Heart right ventricle (tissue), 16 donors: ENCODE results near the gene NPHP4. TPM values are rescaled to one million over a fixed set of nuclear protein-coding genes. Genes with fewer than 3 reads are reported as not detected.

Experiments used
- ATAC-seq, 8 donors: fragments of 200-7000 bp; cut with Tn5 transposase; one replicate each; pipeline ENCODE4 v1.9.1; 2020; ENCODE audit warnings: mild to moderate bottlenecking in 8 of 8, moderate library complexity in 8 of 8, moderate number of reproducible peaks in 1 of 8
- DNase-seq, 2 donors: peaks; one replicate each; pipeline ENCODE4 v3.0.0-alpha.2; 2020
- H3K27ac ChIP-seq, 10 donors: fragments of 200-600 bp; sonication (generic) in 2 of 10; one replicate each; pipeline versions ENCODE4 v1.5.0 to v1.8.0; 2020 to 2022; ENCODE audit warnings: mild to moderate bottlenecking in 3 of 10
- H3K27me3 ChIP-seq, 7 donors: fragments of 200-600 bp; one replicate each; pipeline ENCODE4 v1.8.0; 2021 to 2022; ENCODE audit warnings: mild to moderate bottlenecking in 2 of 7
- H3K36me3 ChIP-seq, 9 donors: fragments of 200-600 bp; sonication (generic) in 1 of 9; one replicate each; pipeline versions ENCODE4 v1.5.0 to v1.8.0; 2020 to 2022; ENCODE audit warnings: mild to moderate bottlenecking in 2 of 9
- H3K4me1 ChIP-seq, 9 donors: fragments of 200-600 bp; sonication (generic) in 1 of 9; one replicate each; pipeline versions ENCODE4 v1.5.0 to v1.8.0; 2020 to 2022; ENCODE audit warnings: mild to moderate bottlenecking in 4 of 9
- H3K4me3 ChIP-seq, 10 donors: fragments of 200-600 bp; sonication (generic) in 2 of 10; one replicate each; pipeline versions ENCODE4 v1.5.0 to v1.8.0; 2020 to 2022; ENCODE audit warnings: mild to moderate bottlenecking in 7 of 10, moderate library complexity in 2 of 10
- H3K9me3 ChIP-seq, 11 donors: fragments of 200-600 bp in 10 of 11; sonication (generic) in 2 of 11; one replicate each; pipeline versions ENCODE4 v1.5.0 to v1.8.0; 2013 to 2022; ENCODE audit warnings: mild to moderate bottlenecking in 2 of 11, control low read depth in 1 of 11, moderate library complexity in 1 of 11
- CTCF ChIP-seq, 9 donors: fragments of 200-600 bp; sonication (generic) in 2 of 9; IDR thresholded peaks; one replicate each; pipeline versions ENCODE4 v1.5.0 to v1.8.0; 2021 to 2022; ENCODE audit warnings: antibody characterized with exemption in 9 of 9, mild to moderate bottlenecking in 5 of 9, moderate library complexity in 1 of 9
- whole genome bisulfite sequencing, 2 donors: extraction: QIAGEN DNeasy Blood & Tissue Kit; methylation state at CpG; one replicate each; pipeline ENCODE4 v1.1.7; 2013; ENCODE audit warnings: inconsistent platforms in 1 of 2; 5-methylcytosine and 5-hydroxymethylcytosine counted together
- intact Hi-C, 10 donors: fragments of 100-400 bp; cut with DNase I; formaldehyde crosslinking; loops; one replicate each; pipeline versions ENCODE4 v1.11.1 to v1.14.2; 2022
- polyA plus RNA-seq, 2 donors: library from polyadenylated mRNA; stranded (reverse); fragments of 200-250 nt; gene quantifications; one replicate each; pipeline ENCODE4 v1.2.3, GENCODE V29; 2013
- total RNA-seq, 10 donors: library from RNA; stranded (reverse); fragmentation: NEBNext Ultra II Directional in 3 of 10; extraction: Animal tissue kit (Norgen Biotek cat#: 25700) in 3 of 10; gene quantifications; one replicate each; pipeline versions ENCODE4 v1.2.1 to v1.2.4, GENCODE V29; 2021 to 2023
- donor health status: Arrhythmogenic right ventricular cardiomyopathy.
- donor health status: ischemic (EF 13 %, LVEDD 7.1; RV severe dilation, severe dysfunction).
- donor health status: healthy with polysubstance abuse.
- donor health status: DM: no; HTN: yes; CAD: no.
- donor health status: DM: no; HTN: no; CAD: no.
- donor health status: ischemic (EF 25% LVEDD 6.9; RV normal size, moderate dysfunction).
- donor health status: ischemic (EF 25% LVEDD 5.7; RV mildly dilated, moderate dysfunction).
- donor health status: healthy.
- donor health status: DM: yes; HTN: yes; CAD: no.
- donor health status: Ischemic cardiomyopathy.
- donor health status: ischemic (EF 35%, LVEDD 5.7; RV mildly dilated, moderate dysfunction).
- donor health status: nonischemic (EF 11% LVEDD 7.7; RV severe dilation, severe dysfunction).
- donor health status: DM: yes; HTN: yes; CAD: no.
- donor health status: PGD.
- donor health status: ischemic (EF 29% LVEDD 5.4; RV normal size, mild dysfunction).
- donor health status: nonischemic (EF 23%, LVEDD 6.1; RV moderate dilation, normal function).

NPHP4 gene
- total and polyA plus RNA-seq, 12 donors, result 2.4 to 5.7 (median 3.3) TPM

GRCh38 chr1:5839161-5839880 lies 152.9 kb downstream of the NPHP4 start:
- ATAC-seq (no peak), DNase-seq (no peak)
- TF ChIP-seq CTCF (IDR thresholded peaks at IDR 0.05), result no peak
- 82 to 83% methylated on average over 6 of the region's 6 CpGs for WGBS, 2 donors
- Histone ChIP-seq H3K27ac (no peak overlapping the region), H3K4me3 (no peak overlapping the region), H3K36me3 (no peaks in the 10 kb centered on the region), H3K9me3 (no peaks in the 10 kb centered on the region), H3K4me1 (no peaks in the 10 kb centered on the region), H3K27me3 (peaks cover 0 to 49% (median 36%) of the 10 kb centered on the region in 7 donors)
- intact Hi-C loops, result no loop called here

- Histone ChIP-seq H3K9me3 (no peaks in the 10 kb centered on the region), H3K4me1 (no peaks in the 10 kb centered on the region), H3K36me3 (no peaks in the 10 kb centered on the region), H3K27me3 (peaks cover 0 to 53% (median 29%) of the 10 kb centered on the region in 7 donors), H3K4me3 (no peak overlapping the region), H3K27ac (no peak overlapping the region)
- DNase-seq (no peak), ATAC-seq (no peak)
- TF ChIP-seq CTCF (IDR thresholded peaks at IDR 0.05), result no peak
- intact Hi-C loops, result no loop called here
- 65 to 66% methylated on average over 19 of the region's 19 CpGs for WGBS, 2 donors
Observed at GRCh38 chr1:5837976-5838653, 154.1 kb downstream of the NPHP4 start.

- 39 to 51% methylated on average over 17 of the region's 17 CpGs for WGBS, 2 donors
- Histone ChIP-seq H3K27ac (no peak overlapping the region), H3K4me1 (no peaks in the 10 kb centered on the region), H3K27me3 (peaks cover 0 to 63% (median 35%) of the 10 kb centered on the region in 7 donors), H3K4me3 (no peak overlapping the region), H3K9me3 (no peaks in the 10 kb centered on the region), H3K36me3 (no peaks in the 10 kb centered on the region)
- DNase-seq (no peak), ATAC-seq (no peak)
- no peak for TF ChIP-seq CTCF (IDR thresholded peaks at IDR 0.05)
- intact Hi-C loops, result no loop called here
Observed at GRCh38 chr1:5836776-5837440, 155.3 kb downstream of the NPHP4 start.

- no peaks in the 10 kb centered on the region for H3K36me3 ChIP-seq
- no peak overlapping the region for H3K4me3 ChIP-seq
- WGBS, 2 donors, result 37 to 46% methylated on average over 8 of the region's 8 CpGs
- intact Hi-C loops, result no loop called here
- no peak overlapping the region for H3K27ac ChIP-seq
- peaks cover 0 to 75% (median 46%) of the 10 kb centered on the region in 7 donors for H3K27me3 ChIP-seq
- no peaks in the 10 kb centered on the region for H3K4me1 ChIP-seq
- no peak for TF ChIP-seq CTCF (IDR thresholded peaks at IDR 0.05)
- ATAC-seq (no peak), DNase-seq (no peak)
- no peaks in the 10 kb centered on the region for H3K9me3 ChIP-seq
Observed at GRCh38 chr1:5835179-5835562, 157.1 kb downstream of the NPHP4 start.
